Activated T-helper 9 cell treated with anti-CD3 and anti-CD28 coated beads, Interleukin-2, amount 50 U/mL, for 16 hours (primary cell): ENCODE results near the gene ZSCAN5C.
"Not testable (repeated sequence)": the region's sequence is repeated elsewhere in the genome, so short reads cannot be mapped to it uniquely, and the experiment has no call there.

ENCODE experiments used
- DNase-seq: peaks from one replicate; pipeline ENCODE4 v3.0.0-alpha.2; 2020; ENCODE audit warnings: low read depth

Gene ZSCAN5C

GRCh38 chr19:56193981-56194640 lies 8.0 kb upstream of the ZSCAN5C start:
- no peak for DNase-seq

- not testable (repeated sequence) for DNase-seq
Measured at GRCh38 chr19:56197646-56198045, 4.4 kb upstream of the ZSCAN5C start, which contains the start of gene ZSCAN5B. Gene ZSCAN5B, minus strand, starts transcription at chr19:56197783. Its CDS starts 4,731 bp downstream, at chr19:56193052.

- no peak for DNase-seq
Measured at GRCh38 chr19:56199687-56200086, 2.4 kb upstream of the ZSCAN5C start.

- not testable (repeated sequence) for DNase-seq
Measured at GRCh38 chr19:56207581-56207980, 5.5 kb downstream of the ZSCAN5C start.

GRCh38 chr19:56209091-56209490 lies 7.0 kb downstream of the ZSCAN5C start:
- no peak for DNase-seq

GRCh38 chr19:56210036-56210435 lies 8.0 kb downstream of the ZSCAN5C start:
- DNase-seq = not testable (repeated sequence)

- DNase-seq = no peak
Measured at GRCh38 chr19:56211718-56212117, 9.6 kb downstream of the ZSCAN5C start.

- no peak for DNase-seq
Measured at GRCh38 chr19:56217039-56217949, 15.2 kb downstream of the ZSCAN5C start.

- no peak for DNase-seq
Measured at GRCh38 chr19:56218961-56219360, 16.9 kb downstream of the ZSCAN5C start.

GRCh38 chr19:56221442-56221841 lies 19.4 kb downstream of the ZSCAN5C start:
- not testable (repeated sequence) for DNase-seq

GRCh38 chr19:56221851-56222250 lies 19.8 kb downstream of the ZSCAN5C start:
- DNase-seq = no peak

GRCh38 chr19:56222901-56223300 lies 20.8 kb downstream of the ZSCAN5C start:
- DNase-seq = no peak

- DNase-seq = no peak
Measured at GRCh38 chr19:56223481-56223880, 21.4 kb downstream of the ZSCAN5C start.

GRCh38 chr19:56245121-56245740 lies 43.2 kb downstream of the ZSCAN5C start:
- DNase-seq = no peak

- not testable (repeated sequence) for DNase-seq
Measured at GRCh38 chr19:56245764-56246163, 43.7 kb downstream of the ZSCAN5C start.

GRCh38 chr19:56248736-56249338 lies 46.8 kb downstream of the ZSCAN5C start:
- DNase-seq = not testable (repeated sequence)

GRCh38 chr19:56252699-56253422 lies 50.8 kb downstream of the ZSCAN5C start:
- peak; percentile 52 for DNase-seq

GRCh38 chr19:56253737-56254136 lies 51.7 kb downstream of the ZSCAN5C start:
- DNase-seq = no peak

GRCh38 chr19:56258272-56258671 lies 56.2 kb downstream of the ZSCAN5C start:
- no peak for DNase-seq
